CD8-positive, alpha-beta memory T cell (primary cell): ENCODE results near the gene NDUFA3. TPM values are rescaled to one million over a fixed set of nuclear protein-coding genes. Genes with fewer than 3 reads are reported as not detected.

Experiments used
- CTCF ChIA-PET: fragments of 350-600 bp; sonication (Branson Sonifier 250); formaldehyde crosslinking; loops from one replicate; lab custom pipeline; 2021; ENCODE audit warnings: antibody characterized with exemption; lab: Charles Lee
- POLR2A ChIA-PET: fragments of 350-600 bp; sonication (Branson Sonifier 250); formaldehyde crosslinking; loops from one replicate; lab custom pipeline; 2021; ENCODE audit warnings: antibody characterized with exemption; lab: Charles Lee
- DNase-seq, 5 donors: peaks; one replicate each; pipeline versions ENCODE4 v3.0.0 to v3.0.0-alpha.2; 2020 to 2022; ENCODE audit warnings: mixed read lengths in 1 of 5
- H3K27ac ChIP-seq: one replicate; pipeline ENCODE4 v1.7.0; 2013; ENCODE audit warnings: low read depth, mild to moderate bottlenecking, low read length, moderate library complexity
- H3K27me3 ChIP-seq: 2 replicates; pipeline ENCODE4 v1.7.0; 2013; ENCODE audit warnings: low read length, mild to moderate bottlenecking; ENCODE audit not compliant: insufficient read depth, poor library complexity, severe bottlenecking
- H3K36me3 ChIP-seq: 2 replicates; pipeline ENCODE4 v1.7.0; 2013; ENCODE audit warnings: mild to moderate bottlenecking, low read length, moderate library complexity; ENCODE audit not compliant: insufficient read depth
- H3K4me1 ChIP-seq: 2 replicates; pipeline ENCODE4 v1.7.0; 2013; ENCODE audit warnings: mild to moderate bottlenecking, low read length, moderate library complexity; ENCODE audit not compliant: insufficient read depth
- H3K4me3 ChIP-seq: 2 replicates; pipeline ENCODE4 v1.7.0; 2013; ENCODE audit warnings: mild to moderate bottlenecking, low read length
- H3K9me3 ChIP-seq: 2 replicates; pipeline ENCODE4 v1.7.0; 2013; ENCODE audit warnings: mild to moderate bottlenecking, low read length
- H3K27ac Mint-ChIP-seq, 8 donors: one replicate each; pipeline ENCODE4 v1.8.0; 2020 to 2021; ENCODE audit warnings: mixed read lengths in 8 of 8, mild to moderate bottlenecking in 6 of 8, inconsistent platforms in 3 of 8, moderate library complexity in 3 of 8
- H3K27me3 Mint-ChIP-seq, 2 donors: one replicate each; pipeline ENCODE4 v1.8.0; 2020 to 2021; ENCODE audit warnings: mixed read lengths in 2 of 2, mild to moderate bottlenecking in 1 of 2, moderate library complexity in 1 of 2
- H3K36me3 Mint-ChIP-seq, 3 donors: one replicate each; pipeline ENCODE4 v1.8.0; 2020 to 2021; ENCODE audit warnings: mixed read lengths in 3 of 3, inconsistent platforms in 1 of 3, mild to moderate bottlenecking in 1 of 3
- H3K4me1 Mint-ChIP-seq, 3 donors: one replicate each; pipeline ENCODE4 v1.8.0; 2020 to 2021; ENCODE audit warnings: mixed read lengths in 3 of 3, inconsistent platforms in 1 of 3, mild to moderate bottlenecking in 1 of 3
- H3K4me3 Mint-ChIP-seq, 7 donors: one replicate each; pipeline ENCODE4 v1.8.0; 2020 to 2021; ENCODE audit warnings: mixed read lengths in 7 of 7, mild to moderate bottlenecking in 6 of 7, moderate library complexity in 4 of 7, inconsistent platforms in 2 of 7
- H3K9me3 Mint-ChIP-seq, 5 donors: one replicate each; pipeline ENCODE4 v1.8.0; 2020 to 2022; ENCODE audit warnings: mixed read lengths in 5 of 5, mild to moderate bottlenecking in 3 of 5, moderate library complexity in 2 of 5, inconsistent platforms in 1 of 5
- polyA plus RNA-seq: library from polyadenylated mRNA; unstranded; fragments of 300-500 nt; fragmentation: Illumina TruSeq; gene quantifications from one replicate; pipeline ENCODE4 v1.2.3, GENCODE V29; 2021
- total RNA-seq, 2 experiments: library from RNA; stranded (reverse); gene quantifications; one replicate each; pipeline ENCODE4 v1.2.3, GENCODE V29; 2021

NDUFA3 gene
- 100 to 1,000 TPM; 117 to 124 TPM for total RNA-seq
- 506 TPM for polyA plus RNA-seq

- POLR2A ChIA-PET: interaction anchor here (0.5 to 2.8 kb wide), 5 partner anchors 12 to 1177 kb away, joined by 3 to 19 read pairs (median 5); partner anchors contain the start of genes LENG8, MBOAT7, PRPF31 and TFPT
- Histone ChIP-seq H3K4me3 (peak within 1 kb of the TSS; percentile 91), H3K36me3 (peaks cover 6% of the 10 kb centered on the region), H3K9me3 (no peaks in the 10 kb centered on the region), H3K27ac (peak within 1 kb of the TSS; percentile 76), H3K27me3 (no peaks in the 10 kb centered on the region), H3K4me1 (peaks cover 11% of the 10 kb centered on the region)
- CTCF ChIA-PET: no interaction called here
- Mint-ChIP-seq H3K9me3 (no peaks in the 10 kb centered on the region), H3K27ac (peak within 1 kb of the TSS; percentile 65 to 99 (median 97)), H3K4me3 (peak within 1 kb of the TSS; percentile 86 to 100 (median 98)), H3K36me3 (peaks cover 0 to 34% (median 0%) of the 10 kb centered on the region in 3 donors), H3K27me3 (no peaks in the 10 kb centered on the region), H3K4me1 (peaks cover 21 to 37% (median 30%) of the 10 kb centered on the region in 3 donors)
- DNase-seq: peak; percentile 96 to 100 (median 97)
Measured at GRCh38 chr19:54102421-54103169, at the start of gene NDUFA3. Gene NDUFA3 (plus strand): TSS chr19:54102855. CDS start chr19:54102879, 24 bp downstream.

- H3K9me3 ChIP-seq: no peaks in the 10 kb centered on the region
- no peaks in the 10 kb centered on the region for H3K36me3 Mint-ChIP-seq
- CTCF ChIA-PET: no interaction called here
- H3K27me3 ChIP-seq: no peaks in the 10 kb centered on the region
- H3K4me1 Mint-ChIP-seq: no peaks in the 10 kb centered on the region
- H3K36me3 ChIP-seq: no peaks in the 10 kb centered on the region
- no peak for DNase-seq
- no peaks in the 10 kb centered on the region for H3K9me3 Mint-ChIP-seq
- peaks cover 15 to 24% of the 10 kb centered on the region in 2 donors for H3K27me3 Mint-ChIP-seq
- no peaks in the 10 kb centered on the region for H3K4me1 ChIP-seq
- POLR2A ChIA-PET: no interaction called here
- H3K4me3 ChIP-seq: no peak overlapping the region
- no peak overlapping the region for H3K27ac ChIP-seq
- H3K27ac Mint-ChIP-seq: no peak overlapping the region
- H3K4me3 Mint-ChIP-seq: no peak overlapping the region
Measured at GRCh38 chr19:54062643-54063042, 40.0 kb upstream of the NDUFA3 start.

GRCh38 chr19:54063350-54064116 is 39.1 kb upstream of the NDUFA3 start, which contains the start of gene VSTM1:
Gene VSTM1 (minus strand): TSS chr19:54063897. CDS start chr19:54063777, 120 bp downstream.
- ChIA-PET CTCF (no interaction called here), POLR2A (no interaction called here)
- no peaks in the 10 kb centered on the region for H3K9me3 ChIP-seq
- Mint-ChIP-seq H3K27ac (no peak within 1 kb of the TSS), H3K4me1 (no peaks in the 10 kb centered on the region), H3K27me3 (peaks cover 15 to 24% of the 10 kb centered on the region in 2 donors), H3K4me3 (no peak within 1 kb of the TSS), H3K36me3 (no peaks in the 10 kb centered on the region), H3K9me3 (no peaks in the 10 kb centered on the region)
- H3K27ac ChIP-seq: no peak within 1 kb of the TSS
- no peaks in the 10 kb centered on the region for H3K27me3 ChIP-seq
- H3K36me3 ChIP-seq: no peaks in the 10 kb centered on the region
- no peak for DNase-seq
- H3K4me3 ChIP-seq: no peak within 1 kb of the TSS
- no peaks in the 10 kb centered on the region for H3K4me1 ChIP-seq

- Mint-ChIP-seq H3K27me3 (peaks cover 7 to 23% of the 10 kb centered on the region in 2 donors), H3K4me1 (no peaks in the 10 kb centered on the region), H3K36me3 (no peaks in the 10 kb centered on the region), H3K4me3 (no peak overlapping the region), H3K27ac (no peak overlapping the region), H3K9me3 (peaks cover 0 to 2% (median 0%) of the 10 kb centered on the region in 5 donors)
- no peaks in the 10 kb centered on the region for H3K4me1 ChIP-seq
- H3K9me3 ChIP-seq: no peaks in the 10 kb centered on the region
- ChIA-PET POLR2A (no interaction called here), CTCF (no interaction called here)
- no peak overlapping the region for H3K4me3 ChIP-seq
- H3K27me3 ChIP-seq: no peaks in the 10 kb centered on the region
- H3K27ac ChIP-seq: no peak overlapping the region
- no peaks in the 10 kb centered on the region for H3K36me3 ChIP-seq
- no peak for DNase-seq
Measured at GRCh38 chr19:54069470-54069869, 33.2 kb upstream of the NDUFA3 start.

GRCh38 chr19:54073829-54074228 is 28.8 kb upstream of the NDUFA3 start:
- H3K27me3 ChIP-seq: no peaks in the 10 kb centered on the region
- H3K4me1 ChIP-seq: no peaks in the 10 kb centered on the region
- Mint-ChIP-seq H3K4me3 (no peak overlapping the region), H3K27me3 (peaks cover 6 to 16% of the 10 kb centered on the region in 2 donors), H3K36me3 (peaks cover 0 to 1% (median 0%) of the 10 kb centered on the region in 3 donors), H3K9me3 (peaks cover 0 to 2% (median 0%) of the 10 kb centered on the region in 5 donors), H3K27ac (no peak overlapping the region), H3K4me1 (peaks cover 0 to 4% (median 0%) of the 10 kb centered on the region in 3 donors)
- no peaks in the 10 kb centered on the region for H3K9me3 ChIP-seq
- DNase-seq: no peak
- H3K4me3 ChIP-seq: no peak overlapping the region
- CTCF ChIA-PET: no interaction called here
- no peak overlapping the region for H3K27ac ChIP-seq
- H3K36me3 ChIP-seq: no peaks in the 10 kb centered on the region
- POLR2A ChIA-PET: no interaction called here

GRCh38 chr19:54074851-54075250 is 27.8 kb upstream of the NDUFA3 start:
- no peak overlapping the region for H3K27ac ChIP-seq
- H3K36me3 Mint-ChIP-seq: peaks cover 0 to 1% (median 0%) of the 10 kb centered on the region in 3 donors
- no peak for DNase-seq
- no peaks in the 10 kb centered on the region for H3K4me1 ChIP-seq
- CTCF ChIA-PET: no interaction called here
- no peaks in the 10 kb centered on the region for H3K9me3 ChIP-seq
- POLR2A ChIA-PET: interaction anchor here (0.6 kb wide), 1 partner anchor 147 kb away, joined by 3 read pairs; no protein-coding TSS in a partner anchor
- H3K4me3 Mint-ChIP-seq: no peak overlapping the region
- H3K9me3 Mint-ChIP-seq: peaks cover 0 to 3% (median 0%) of the 10 kb centered on the region in 5 donors
- H3K27me3 ChIP-seq: no peaks in the 10 kb centered on the region
- H3K27me3 Mint-ChIP-seq: peaks cover 5 to 11% of the 10 kb centered on the region in 2 donors
- no peak overlapping the region for H3K4me3 ChIP-seq
- H3K27ac Mint-ChIP-seq: no peak overlapping the region
- H3K4me1 Mint-ChIP-seq: peaks cover 0 to 4% (median 0%) of the 10 kb centered on the region in 3 donors
- no peaks in the 10 kb centered on the region for H3K36me3 ChIP-seq

GRCh38 chr19:54077334-54077733 is 25.3 kb upstream of the NDUFA3 start:
- H3K27me3 ChIP-seq: no peaks in the 10 kb centered on the region
- POLR2A ChIA-PET: no interaction called here
- peaks cover 0 to 14% (median 4%) of the 10 kb centered on the region in 5 donors for H3K9me3 Mint-ChIP-seq
- H3K4me3 Mint-ChIP-seq: no peak overlapping the region
- H3K27ac ChIP-seq: no peak overlapping the region
- no peak overlapping the region for H3K4me3 ChIP-seq
- peaks cover 0 to 4% (median 0%) of the 10 kb centered on the region in 3 donors for H3K4me1 Mint-ChIP-seq
- peaks cover 0 to 1% (median 0%) of the 10 kb centered on the region in 3 donors for H3K36me3 Mint-ChIP-seq
- no peak for DNase-seq
- CTCF ChIA-PET: no interaction called here
- H3K27ac Mint-ChIP-seq: no peak overlapping the region
- peaks cover 5% of the 10 kb centered on the region for H3K9me3 ChIP-seq
- no peaks in the 10 kb centered on the region for H3K36me3 ChIP-seq
- peaks cover 10% of the 10 kb centered on the region in 2 donors for H3K27me3 Mint-ChIP-seq
- no peaks in the 10 kb centered on the region for H3K4me1 ChIP-seq
